ENCODE data around the gene PLEKHA7. TPM values are rescaled to one million over a fixed set of nuclear protein-coding genes. Genes with fewer than 3 reads are reported as not detected.

The PLEKHA7 gene
- total and polyA plus RNA-seq, 2 of the 8 experiments (the other 6 are each of a cell fraction or from before 2014, with no cell fraction given): 11.4 to 25.6 TPM

- TF ChIP-seq CHD7 (IDR thresholded peaks at IDR 0.05; ENCODE audit: insufficient replicate concordance, low read length) (no peak), SRF (IDR thresholded peaks at IDR 0.05; ENCODE audit: low read depth, low read length) (no peak), TCF12 (IDR thresholded peaks at IDR 0.05; ENCODE audit: low read depth, low read length) (no peak), CBX5 (IDR thresholded peaks at IDR 0.05; ENCODE audit: low read depth, low read length) (no peak), CTBP2 (IDR thresholded peaks at IDR 0.05; ENCODE audit: borderline replicate concordance, insufficient read depth, insufficient read length, low read length) (no peak), CBX8 (IDR thresholded peaks at IDR 0.05; ENCODE audit: borderline replicate concordance, low read depth, low read length) (no peak)
Measured at GRCh38 chr11:16749666-16750065, 264.5 kb downstream of the PLEKHA7 start (continued).
